ENCODE measurements around the gene TBXAS1. TPM values are rescaled to one million over a fixed set of nuclear protein-coding genes. Genes with fewer than 3 reads are reported as not detected.

Gene TBXAS1
- total RNA-seq, 2 donors from 2014 or later, result 30.1 to 66.6 TPM

- no peaks in the 10 kb centered on the region for H3K36me3 ChIP-seq
- no peak overlapping the region for H3K4me3 ChIP-seq
- H3K9me3 ChIP-seq, result no peaks in the 10 kb centered on the region
- no peak for TF ChIP-seq CTCF (IDR thresholded peaks at IDR 0.05)
- DNase-seq (ENCODE audit: low spot score) (no peak), ATAC-seq (ENCODE audit: insufficient number of reproducible peaks, low FRiP score, low read depth) (no peak)
- peaks cover 2 to 18% of the 10 kb centered on the region in 2 donors for H3K4me1 ChIP-seq (ENCODE audit: control insufficient read depth in 1 of 2, low read depth in 2 of 2)
- no peak overlapping the region for H3K27ac ChIP-seq
- H3K27me3 ChIP-seq (replicated peaks; ENCODE audit: insufficient read depth), result no peaks in the 10 kb centered on the region
These were observed 190.1 kb downstream of the TBXAS1 start for GRCh38 chr7:140019172-140019571.

GRCh38 chr7:140019606-140020005, 190.5 kb downstream of the TBXAS1 start:
- no peak for TF ChIP-seq CTCF (IDR thresholded peaks at IDR 0.05)
- H3K36me3 ChIP-seq, result no peaks in the 10 kb centered on the region
- no peak for DNase-seq (ENCODE audit: low spot score)
- ATAC-seq (ENCODE audit: insufficient number of reproducible peaks, low FRiP score, low read depth), result no peak
- H3K9me3 ChIP-seq, result no peaks in the 10 kb centered on the region
- peaks cover 2 to 18% of the 10 kb centered on the region in 2 donors for H3K4me1 ChIP-seq (ENCODE audit: control insufficient read depth in 1 of 2, low read depth in 2 of 2)
- H3K27me3 ChIP-seq (replicated peaks; ENCODE audit: insufficient read depth), result no peaks in the 10 kb centered on the region
- no peak overlapping the region for H3K4me3 ChIP-seq
- no peak overlapping the region for H3K27ac ChIP-seq

- H3K9me3 ChIP-seq, result no peaks in the 10 kb centered on the region
- ATAC-seq (ENCODE audit: insufficient number of reproducible peaks, low FRiP score, low read depth), result no peak
- DNase-seq (ENCODE audit: low spot score), result no peak
- no peaks in the 10 kb centered on the region for H3K27me3 ChIP-seq (replicated peaks; ENCODE audit: insufficient read depth)
- no peak overlapping the region for H3K27ac ChIP-seq
- no peak for TF ChIP-seq CTCF (IDR thresholded peaks at IDR 0.05)
- no peak overlapping the region for H3K4me3 ChIP-seq
- peaks cover 2 to 18% of the 10 kb centered on the region in 2 donors for H3K4me1 ChIP-seq (ENCODE audit: control insufficient read depth in 1 of 2, low read depth in 2 of 2)
- H3K36me3 ChIP-seq, result peaks cover under 1% of the 10 kb centered on the region
These were observed 192.5 kb downstream of the TBXAS1 start for GRCh38 chr7:140021603-140022002.

- DNase-seq (ENCODE audit: low spot score) (no peak), ATAC-seq (ENCODE audit: insufficient number of reproducible peaks, low FRiP score, low read depth) (peak; percentile 44)
- Histone ChIP-seq H3K9me3 (no peaks in the 10 kb centered on the region), H3K27ac (peak overlapping the region in 1 of 2 donors; percentile 38), H3K27me3 (replicated peaks; ENCODE audit: insufficient read depth) (no peaks in the 10 kb centered on the region), H3K4me1 (ENCODE audit: control insufficient read depth in 1 of 2, low read depth in 2 of 2) (peaks cover 2 to 18% of the 10 kb centered on the region in 2 donors), H3K4me3 (no peak overlapping the region), H3K36me3 (peaks cover 4% of the 10 kb centered on the region)
- TF ChIP-seq CTCF (IDR thresholded peaks at IDR 0.05), result no peak
These were observed 193.6 kb downstream of the TBXAS1 start for GRCh38 chr7:140022582-140023211.

- H3K9me3 ChIP-seq, result no peaks in the 10 kb centered on the region
- H3K4me3 ChIP-seq, result no peak overlapping the region
- H3K27ac ChIP-seq, result no peak overlapping the region
- H3K27me3 ChIP-seq (replicated peaks; ENCODE audit: insufficient read depth), result no peaks in the 10 kb centered on the region
- ATAC-seq (ENCODE audit: insufficient number of reproducible peaks, low FRiP score, low read depth) (no peak), DNase-seq (ENCODE audit: low spot score) (no peak)
- H3K36me3 ChIP-seq, result peaks cover 9% of the 10 kb centered on the region
- H3K4me1 ChIP-seq (ENCODE audit: control insufficient read depth in 1 of 2, low read depth in 2 of 2), result peaks cover 2 to 18% of the 10 kb centered on the region in 2 donors
- TF ChIP-seq CTCF (IDR thresholded peaks at IDR 0.05), result no peak
These were observed 194.7 kb downstream of the TBXAS1 start for GRCh38 chr7:140023728-140024127.

Measured in thoracic aorta (tissue), 2 donors.